ENCODE data around the gene DRC3. TPM values are rescaled to one million over a fixed set of nuclear protein-coding genes. Genes with fewer than 3 reads are reported as not detected.

The DRC3 gene
- total RNA-seq, 1 donor from 2014 or later, result 0.43 TPM

DNA sequence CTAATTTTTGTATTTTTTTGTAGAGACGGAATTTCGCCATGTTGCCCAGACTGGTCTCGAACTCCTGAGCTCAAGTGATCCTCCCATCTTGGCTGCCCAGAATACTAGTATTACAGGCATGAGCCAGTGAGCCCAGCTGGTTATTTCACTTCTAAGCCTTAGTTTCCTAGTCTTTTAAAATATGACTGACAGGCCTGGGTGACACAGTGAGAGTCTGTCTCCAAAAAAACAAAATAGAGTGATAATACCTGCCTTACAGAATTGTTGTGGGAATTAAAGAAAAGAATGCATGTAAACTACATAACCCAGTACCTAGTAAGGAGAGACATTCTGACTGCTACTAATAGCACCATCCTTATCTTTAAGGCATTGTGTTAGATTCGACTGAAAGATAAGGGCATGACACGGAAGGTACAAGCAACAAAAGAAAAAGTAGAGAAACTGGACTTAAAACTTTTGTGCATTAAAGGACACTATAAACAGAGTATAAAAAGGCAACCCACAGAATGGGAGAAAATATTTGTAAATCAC, 12.1 kb upstream of the DRC3 start:
- Histone ChIP-seq H3K9ac (ENCODE audit: low read length) (no peak overlapping the region), H3K4me2 (ENCODE audit: low read length) (no peak overlapping the region), H3K9me3 (ENCODE audit: insufficient read depth, low read depth, low read length) (no peaks in the 10 kb centered on the region), H3K36me3 (ENCODE audit: insufficient read depth, low read length) (no peaks in the 10 kb centered on the region), H4K20me1 (ENCODE audit: insufficient read depth, low read length) (peaks cover 18% of the 10 kb centered on the region), H3K27ac (ENCODE audit: low read depth, low read length) (no peak overlapping the region), H3K4me1 (ENCODE audit: insufficient read depth, low read length) (peaks cover 27% of the 10 kb centered on the region), H3K4me3 (ENCODE audit: insufficient read depth, low read depth, low read length) (no peak overlapping the region), H2AFZ (ENCODE audit: low read depth, low read length) (no peak overlapping the region), H3K79me2 (ENCODE audit: insufficient read depth, low read length) (peaks cover 73% of the 10 kb centered on the region), H3K27me3 (ENCODE audit: insufficient read depth, low read length) (no peaks in the 10 kb centered on the region)
- no peak for DNase-seq (ENCODE audit: low read depth)
- H3K4me1 Mint-ChIP-seq (ENCODE audit: low read depth, unreplicated experiment), result peaks cover 40% of the 10 kb centered on the region
- no peak for FAIRE-seq
- TF ChIP-seq EZH2 (IDR thresholded peaks at IDR 0.05; ENCODE audit: insufficient read depth, low read length), result no peak
- no peak for TF ChIP-seq CTCF (IDR thresholded peaks at IDR 0.05; ENCODE audit: insufficient read depth, low read depth, low read length)
- no peak overlapping the region for H3K4me3 Mint-ChIP-seq (ENCODE audit: unreplicated experiment)
- H3K9me3 Mint-ChIP-seq (ENCODE audit: unreplicated experiment), result peaks cover 2% of the 10 kb centered on the region
- no peaks in the 10 kb centered on the region for H3K27me3 Mint-ChIP-seq (ENCODE audit: low read depth, unreplicated experiment)
- H3K27ac Mint-ChIP-seq (ENCODE audit: unreplicated experiment), result no peak overlapping the region
- H3K36me3 Mint-ChIP-seq (ENCODE audit: low read depth, unreplicated experiment), result peaks cover 9% of the 10 kb centered on the region

GRCh38 chr17:17963066-17963465, 9.6 kb upstream of the DRC3 start:
- H3K27ac ChIP-seq (ENCODE audit: low read depth, low read length), result no peak overlapping the region
- H3K36me3 ChIP-seq (ENCODE audit: insufficient read depth, low read length), result no peaks in the 10 kb centered on the region
- H3K4me3 ChIP-seq (ENCODE audit: insufficient read depth, low read depth, low read length), result no peak overlapping the region
- FAIRE-seq, result no peak
- Mint-ChIP-seq H3K4me1 (ENCODE audit: low read depth, unreplicated experiment) (peaks cover 38% of the 10 kb centered on the region), H3K27me3 (ENCODE audit: low read depth, unreplicated experiment) (no peaks in the 10 kb centered on the region), H3K4me3 (ENCODE audit: unreplicated experiment) (no peak overlapping the region), H3K27ac (ENCODE audit: unreplicated experiment) (no peak overlapping the region), H3K36me3 (ENCODE audit: low read depth, unreplicated experiment) (peaks cover 3% of the 10 kb centered on the region), H3K9me3 (ENCODE audit: unreplicated experiment) (no peaks in the 10 kb centered on the region)
- no peak overlapping the region for H3K9ac ChIP-seq (ENCODE audit: low read length)
- H3K79me2 ChIP-seq (ENCODE audit: insufficient read depth, low read length), result peaks cover 80% of the 10 kb centered on the region
- peaks cover 18% of the 10 kb centered on the region for H3K4me1 ChIP-seq (ENCODE audit: insufficient read depth, low read length)
- no peaks in the 10 kb centered on the region for H3K27me3 ChIP-seq (ENCODE audit: insufficient read depth, low read length)
- no peak overlapping the region for H3K4me2 ChIP-seq (ENCODE audit: low read length)
- TF ChIP-seq EZH2 (IDR thresholded peaks at IDR 0.05; ENCODE audit: insufficient read depth, low read length), result no peak
- TF ChIP-seq CTCF (IDR thresholded peaks at IDR 0.05; ENCODE audit: insufficient read depth, low read depth, low read length), result no peak
- peaks cover 40% of the 10 kb centered on the region for H4K20me1 ChIP-seq (ENCODE audit: insufficient read depth, low read length)
- H3K9me3 ChIP-seq (ENCODE audit: insufficient read depth, low read depth, low read length), result no peaks in the 10 kb centered on the region
- DNase-seq (ENCODE audit: low read depth), result no peak
- H2AFZ ChIP-seq (ENCODE audit: low read depth, low read length), result no peak overlapping the region

- Histone ChIP-seq H3K4me1 (ENCODE audit: insufficient read depth, low read length) (peaks cover 10% of the 10 kb centered on the region), H4K20me1 (ENCODE audit: insufficient read depth, low read length) (peaks cover 44% of the 10 kb centered on the region), H3K27ac (ENCODE audit: low read depth, low read length) (no peak overlapping the region), H3K79me2 (ENCODE audit: insufficient read depth, low read length) (peaks cover 85% of the 10 kb centered on the region), H3K36me3 (ENCODE audit: insufficient read depth, low read length) (no peaks in the 10 kb centered on the region), H3K27me3 (ENCODE audit: insufficient read depth, low read length) (no peaks in the 10 kb centered on the region), H3K4me2 (ENCODE audit: low read length) (no peak overlapping the region), H3K9ac (ENCODE audit: low read length) (no peak overlapping the region), H3K4me3 (ENCODE audit: insufficient read depth, low read depth, low read length) (no peak overlapping the region), H3K9me3 (ENCODE audit: insufficient read depth, low read depth, low read length) (no peaks in the 10 kb centered on the region), H2AFZ (ENCODE audit: low read depth, low read length) (no peak overlapping the region)
- Mint-ChIP-seq H3K27me3 (ENCODE audit: low read depth, unreplicated experiment) (no peaks in the 10 kb centered on the region), H3K27ac (ENCODE audit: unreplicated experiment) (no peak overlapping the region), H3K9me3 (ENCODE audit: unreplicated experiment) (no peaks in the 10 kb centered on the region), H3K36me3 (ENCODE audit: low read depth, unreplicated experiment) (peaks cover 3% of the 10 kb centered on the region), H3K4me1 (ENCODE audit: low read depth, unreplicated experiment) (peaks cover 30% of the 10 kb centered on the region), H3K4me3 (ENCODE audit: unreplicated experiment) (no peak overlapping the region)
- DNase-seq (ENCODE audit: low read depth), result no peak
- FAIRE-seq, result no peak
- TF ChIP-seq CTCF (IDR thresholded peaks at IDR 0.05; ENCODE audit: insufficient read depth, low read depth, low read length) (no peak), EZH2 (IDR thresholded peaks at IDR 0.05; ENCODE audit: insufficient read depth, low read length) (no peak)
Measured at GRCh38 chr17:17963694-17964436, 8.8 kb upstream of the DRC3 start.
